Endodermal cell (in vitro differentiated cells): ENCODE data around the gene TCOF1. TPM values are rescaled to one million over a fixed set of nuclear protein-coding genes. Genes with fewer than 3 reads are reported as not detected.

Experiments used
- DNase-seq: peaks from one replicate; pipeline ENCODE4 v3.0.0-alpha.2; 2017
- H3K27ac ChIP-seq: 2 replicates; pipeline ENCODE4 v1.5.1; 2013; ENCODE audit warnings: mild to moderate bottlenecking, low read depth, low read length, moderate library complexity
- H3K27me3 ChIP-seq: 2 replicates; pipeline ENCODE4 v1.6.1; 2013; ENCODE audit warnings: mild to moderate bottlenecking, low read length, moderate library complexity; ENCODE audit not compliant: insufficient read depth, control insufficient read depth, poor library complexity, severe bottlenecking
- H3K36me3 ChIP-seq: 2 replicates; pipeline ENCODE4 v1.7.0; 2013; ENCODE audit warnings: mild to moderate bottlenecking, low read length, moderate library complexity; ENCODE audit not compliant: control insufficient read depth, insufficient read depth
- H3K4me1 ChIP-seq: one replicate; pipeline ENCODE4 v1.7.0; 2013; ENCODE audit warnings: low read length; ENCODE audit not compliant: control insufficient read depth, insufficient read depth
- H3K4me3 ChIP-seq: 2 replicates; pipeline ENCODE4 v1.5.1; 2013; ENCODE audit warnings: mild to moderate bottlenecking, low read length, moderate library complexity
- H3K9ac ChIP-seq: 2 replicates; pipeline ENCODE4 v1.6.1; 2013; ENCODE audit warnings: mild to moderate bottlenecking, low read length, moderate library complexity; ENCODE audit not compliant: poor library complexity, severe bottlenecking; ENCODE audit errors: extremely low read depth
- H3K9me3 ChIP-seq: 2 replicates; pipeline ENCODE4 v1.6.1; 2013; ENCODE audit warnings: mild to moderate bottlenecking, low read length, moderate library complexity; ENCODE audit not compliant: control insufficient read depth
- H3K27ac Mint-ChIP-seq: 2 replicates; pipeline ENCODE4 v1.8.0; 2020; ENCODE audit warnings: mixed read lengths
- H3K27me3 Mint-ChIP-seq: 2 replicates; pipeline ENCODE4 v1.8.0; 2021; ENCODE audit warnings: mild to moderate bottlenecking, mixed read lengths; ENCODE audit not compliant: insufficient read depth
- H3K36me3 Mint-ChIP-seq: 2 replicates; pipeline ENCODE4 v1.8.0; 2020; ENCODE audit warnings: low read depth, mixed read lengths
- H3K4me1 Mint-ChIP-seq: 2 replicates; pipeline ENCODE4 v1.8.0; 2020; ENCODE audit warnings: mixed read lengths
- H3K4me3 Mint-ChIP-seq: 2 replicates; pipeline ENCODE4 v1.8.0; 2020; ENCODE audit warnings: mild to moderate bottlenecking, moderate library complexity, mixed read lengths
- H3K9me3 Mint-ChIP-seq: 2 replicates; pipeline ENCODE4 v1.8.0; 2020; ENCODE audit warnings: mild to moderate bottlenecking, mixed read lengths
- CTCF ChIP-seq: fragments of 200-600 bp; sonication (generic); conservative IDR thresholded peaks from 2 replicates; pipeline ENCODE4 v1.5.0; 2021; ENCODE audit warnings: antibody characterized with exemption, mild to moderate bottlenecking
- WGBS, 2 experiments: methylation state at CpG; one replicate each; pipeline versions ENCODE4 v1.1.5 to v1.1.7; 2013; ENCODE audit warnings: missing lambda C conversion rate in 2 of 2, mixed read lengths in 1 of 2; ENCODE audit not compliant: insufficient coverage in 1 of 2, insufficient read length in 1 of 2; 5-methylcytosine and 5-hydroxymethylcytosine counted together
- total RNA-seq, 2 donors: library from RNA; stranded (reverse); fragmentation: NEBNext Ultra II Directional in 1 of 2; extraction: Animal tissue kit (Norgen Biotek cat#: 25700) in 1 of 2; gene quantifications; 2 replicates in 1 of 2; 3 replicates in 1 of 2; pipeline ENCODE4 v1.2.1, GENCODE V29; 2021

The TCOF1 gene
- total RNA-seq, 2 donors from 2014 or later = 88.8 to 107 TPM

GRCh38 chr5:150401376-150402228 lies 44.1 kb downstream of the TCOF1 start:
- H3K27me3 ChIP-seq = no peaks in the 10 kb centered on the region
- no peak overlapping the region for H3K27ac ChIP-seq
- Mint-ChIP-seq H3K4me3 (no peak overlapping the region), H3K36me3 (peaks cover 40% of the 10 kb centered on the region), H3K27me3 (no peaks in the 10 kb centered on the region), H3K27ac (no peak overlapping the region), H3K4me1 (no peaks in the 10 kb centered on the region), H3K9me3 (no peaks in the 10 kb centered on the region)
- H3K4me1 ChIP-seq = no peaks in the 10 kb centered on the region
- H3K9ac ChIP-seq = no peak overlapping the region
- peaks cover 39% of the 10 kb centered on the region for H3K36me3 ChIP-seq
- H3K9me3 ChIP-seq = no peaks in the 10 kb centered on the region
- TF ChIP-seq CTCF = no peak
- no peak for DNase-seq
- H3K4me3 ChIP-seq = no peak overlapping the region
- 92 to 98% methylated on average over 7 to 11 of the region's 11 CpGs for WGBS, 2 experiments

GRCh38 chr5:150402229-150402773 lies 44.8 kb downstream of the TCOF1 start:
- H3K36me3 ChIP-seq = peaks cover 33% of the 10 kb centered on the region
- no peak for TF ChIP-seq CTCF
- peaks cover 36% of the 10 kb centered on the region for H3K36me3 Mint-ChIP-seq

GRCh38 chr5:150402901-150403342 lies 45.4 kb downstream of the TCOF1 start:
- Histone ChIP-seq H3K9me3 (no peaks in the 10 kb centered on the region), H3K4me1 (no peaks in the 10 kb centered on the region), H3K4me3 (no peak overlapping the region), H3K9ac (no peak overlapping the region), H3K27ac (no peak overlapping the region), H3K36me3 (peaks cover 27% of the 10 kb centered on the region), H3K27me3 (no peaks in the 10 kb centered on the region)
- H3K36me3 Mint-ChIP-seq = peaks cover 30% of the 10 kb centered on the region
- no peaks in the 10 kb centered on the region for H3K9me3 Mint-ChIP-seq
- H3K27ac Mint-ChIP-seq = no peak overlapping the region
- H3K4me1 Mint-ChIP-seq = no peaks in the 10 kb centered on the region
- DNase-seq = no peak
- 94 to 95% methylated on average over 6 to 12 of the region's 12 CpGs for WGBS, 2 experiments
- no peaks in the 10 kb centered on the region for H3K27me3 Mint-ChIP-seq
- no peak for TF ChIP-seq CTCF
- H3K4me3 Mint-ChIP-seq = no peak overlapping the region

More at GRCh38 chr5:150402229-150402773, 44.8 kb downstream of the TCOF1 start:
- no peaks in the 10 kb centered on the region for H3K9me3 ChIP-seq
- no peaks in the 10 kb centered on the region for H3K27me3 Mint-ChIP-seq
- no peaks in the 10 kb centered on the region for H3K4me1 ChIP-seq
- WGBS, 2 experiments = 92 to 93% methylated on average over 2 to 4 of the region's 4 CpGs
- no peak overlapping the region for H3K9ac ChIP-seq
- no peaks in the 10 kb centered on the region for H3K9me3 Mint-ChIP-seq
- no peak overlapping the region for H3K27ac Mint-ChIP-seq
- H3K27ac ChIP-seq = no peak overlapping the region
- no peak overlapping the region for H3K4me3 Mint-ChIP-seq
- DNase-seq = no peak
- H3K27me3 ChIP-seq = no peaks in the 10 kb centered on the region
- no peak overlapping the region for H3K4me3 ChIP-seq
- H3K4me1 Mint-ChIP-seq = no peaks in the 10 kb centered on the region
